DMS114 treated with DMSO at 0.1 percent for 48 hours (cell line): ENCODE data around the gene TXNDC2.
"Not testable (repeated sequence)": the region's sequence is repeated elsewhere in the genome, so short reads cannot be mapped to it uniquely, and the experiment has no call there.

Experiments
- DNase-seq: peaks from one replicate; lab custom pipeline; 2025; ENCODE audit not compliant: unreplicated experiment; lab: John Stamatoyannopoulos, UW

Gene TXNDC2

GRCh38 chr18:9912285-9912684, 26.5 kb downstream of the TXNDC2 start:
- not testable (repeated sequence) for DNase-seq

GRCh38 chr18:9913151-9913525, 27.4 kb downstream of the TXNDC2 start:
- no peak for DNase-seq

GRCh38 chr18:9913526-9914333, 28.0 kb downstream of the TXNDC2 start, which contains the start of gene VAPA:
VAPA (plus strand) TSS chr18:9914016; CDS start chr18:9914257, 241 bp downstream.
- DNase-seq: peak; percentile 93

GRCh38 chr18:9914334-9914583, 28.5 kb downstream of the TXNDC2 start:
- no peak for DNase-seq

- DNase-seq: no peak
Measured at GRCh38 chr18:9914584-9915290, 29.0 kb downstream of the TXNDC2 start.

GRCh38 chr18:9915291-9916076, 29.7 kb downstream of the TXNDC2 start:
- no peak for DNase-seq

GRCh38 chr18:9916077-9916639, 30.4 kb downstream of the TXNDC2 start:
- no peak for DNase-seq

GRCh38 chr18:9916808-9917207, 31.0 kb downstream of the TXNDC2 start:
- no peak for DNase-seq

GRCh38 chr18:9918016-9918680, 32.4 kb downstream of the TXNDC2 start:
- no peak for DNase-seq

- DNase-seq: no peak
Measured at GRCh38 chr18:9919564-9920232, 33.9 kb downstream of the TXNDC2 start.

GRCh38 chr18:9922592-9923311, 37.0 kb downstream of the TXNDC2 start:
- DNase-seq: no peak

- no peak for DNase-seq
Measured at GRCh38 chr18:9924371-9924943, 38.7 kb downstream of the TXNDC2 start.

GRCh38 chr18:9925369-9925768, 39.6 kb downstream of the TXNDC2 start:
- no peak for DNase-seq

- no peak for DNase-seq
Measured at GRCh38 chr18:9925795-9926194, 40.0 kb downstream of the TXNDC2 start.

- no peak for DNase-seq
Measured at GRCh38 chr18:9926223-9926894, 40.6 kb downstream of the TXNDC2 start.

GRCh38 chr18:9926977-9927376, 41.2 kb downstream of the TXNDC2 start:
- no peak for DNase-seq

GRCh38 chr18:9927392-9928063, 41.8 kb downstream of the TXNDC2 start:
- DNase-seq: no peak

GRCh38 chr18:9928646-9929259, 43.0 kb downstream of the TXNDC2 start:
- no peak for DNase-seq
